PC-3 (cell line): ENCODE results near the gene CLPSL2. TPM values are rescaled to one million over a fixed set of nuclear protein-coding genes. Genes with fewer than 3 reads are reported as not detected.

Source experiments
- ATAC-seq: fragments of 200-7000 bp; cut with Tn5 transposase; 2 replicates; pipeline ENCODE4 v1.9.1; 2020; ENCODE audit warnings: mild to moderate bottlenecking, moderate library complexity
- BruUV-seq: library from RNA; stranded (reverse); fragments of 400-500 nt; replicated peaks from 2 replicates; lab custom pipeline; 2021; lab: Mats Ljungman, UMichigan
- CTCF ChIA-PET: fragments of 300-600 bp; sonication (Branson Sonifier 250); formaldehyde crosslinking; loops from one replicate; lab custom pipeline; 2022; ENCODE audit warnings: antibody characterized with exemption; lab: Charles Lee
- POLR2A ChIA-PET: fragments of 300-600 bp; sonication (Branson Sonifier 250); formaldehyde crosslinking; loops from one replicate; lab custom pipeline; 2022; ENCODE audit warnings: antibody characterized with exemption; ENCODE audit not compliant: unreplicated experiment; lab: Charles Lee
- DNase-seq: peaks from one replicate; pipeline ENCODE4 v3.0.0-alpha.2; 2015
- H2AFZ ChIP-seq: fragments of 300-600 bp; sonication (generic); 2 replicates; pipeline ENCODE4 v1.6.0; 2016; ENCODE audit warnings: antibody characterized with exemption, low read length
- H3F3A ChIP-seq: fragments of 300-600 bp; sonication (generic); one replicate; pipeline ENCODE4 v1.6.0; 2017; ENCODE audit warnings: antibody characterized with exemption, low read length, control low read depth, mild to moderate bottlenecking; ENCODE audit not compliant: unreplicated experiment
- H3K27ac ChIP-seq: fragments of 300-600 bp; sonication (generic); 2 replicates; pipeline ENCODE4 v1.5.1; 2016; ENCODE audit warnings: mild to moderate bottlenecking, low read length
- H3K27me3 ChIP-seq: fragments of 300-600 bp; sonication (generic); 2 replicates; pipeline ENCODE4 v1.6.1; 2016; ENCODE audit warnings: low read length, mixed read lengths
- H3K36me3 ChIP-seq: fragments of 300-600 bp; sonication (generic); 2 replicates; pipeline ENCODE4 v1.6.1; 2016; ENCODE audit warnings: low read depth, mixed run types, low read length, mixed read lengths
- H3K4me1 ChIP-seq: fragments of 300-600 bp; sonication (generic); 2 replicates; pipeline ENCODE4 v1.5.1; 2016; ENCODE audit warnings: low read length; ENCODE audit not compliant: insufficient read depth
- H3K4me2 ChIP-seq: fragments of 300-600 bp; sonication (generic); 2 replicates; pipeline ENCODE4 v1.6.0; 2016; ENCODE audit warnings: low read length
- H3K4me3 ChIP-seq: fragments of 300-600 bp; sonication (generic); 2 replicates; pipeline ENCODE4 v1.5.1; 2016; ENCODE audit warnings: mild to moderate bottlenecking, low read length, mixed read lengths
- H3K79me2 ChIP-seq: fragments of 300-600 bp; sonication (generic); 2 replicates; pipeline ENCODE4 v1.6.1; 2017; ENCODE audit warnings: low read length, mixed read lengths
- H3K9ac ChIP-seq: fragments of 300-600 bp; sonication (generic); 2 replicates; pipeline ENCODE4 v1.6.0; 2016; ENCODE audit warnings: mild to moderate bottlenecking, low read length
- H3K9me2 ChIP-seq: fragments of 300-600 bp; sonication (generic); replicated peaks from 2 replicates; pipeline ENCODE4 v1.6.1; 2016; ENCODE audit warnings: mixed run types, low read length, mixed read lengths
- H3K9me3 ChIP-seq: fragments of 300-600 bp; sonication (generic); 2 replicates; pipeline ENCODE4 v1.6.1; 2016; ENCODE audit warnings: low read length, mixed read lengths
- H4K20me1 ChIP-seq: fragments of 300-600 bp; sonication (generic); 2 replicates; pipeline ENCODE4 v1.6.1; 2016; ENCODE audit warnings: low read length, mixed read lengths
- CTCF ChIP-seq: fragments of 300-600 bp; sonication (generic); conservative IDR thresholded peaks from 2 replicates; pipeline ENCODE4 v1.5.1; 2017; ENCODE audit warnings: antibody characterized with exemption, low read depth, mild to moderate bottlenecking, low read length
- EZH2 ChIP-seq: fragments of 300-600 bp; sonication (generic); IDR thresholded peaks from one replicate; pipeline ENCODE4 v1.6.1; 2017; ENCODE audit warnings: antibody characterized with exemption, mild to moderate bottlenecking, low read length; ENCODE audit not compliant: unreplicated experiment
- EZH2phosphoT487 ChIP-seq: fragments of 300-600 bp; sonication (generic); IDR thresholded peaks from 2 replicates; pipeline ENCODE4 v1.6.1; 2018; ENCODE audit warnings: mild to moderate bottlenecking, antibody characterized with exemption, low read length, borderline replicate concordance
- intact Hi-C: fragments of 100-400 bp; cut with micrococcal nuclease; formaldehyde crosslinking; loops from 2 replicates; pipeline ENCODE4 v1.9.0; 2023
- total RNA-seq: library from RNA; depleted of rRNA; stranded (reverse); fragments of >200 nt; gene quantifications from 2 replicates; pipeline ENCODE4 v1.2.3, GENCODE V29; 2014

The CLPSL2 gene
- total RNA-seq, 1 experiment from 2014 or later = not detected

- Histone ChIP-seq H3K27me3 (0 out of 2 replicates have a peak, but pooled peaks cover 1% of the 10 kb centered on the region), H4K20me1 (no peaks in the 10 kb centered on the region), H3K9ac (no peak overlapping the region), H2AFZ (peak overlapping the region; percentile 49; the same call in 1 of the 2 replicates), H3K27ac (no peak overlapping the region), H3K9me3 (no peaks in the 10 kb centered on the region), H3K9me2 (no peaks in the 10 kb centered on the region), H3K4me3 (no peak overlapping the region), H3K4me1 (peaks cover 6% of the 10 kb centered on the region; the same call in 1 of the 2 replicates), H3K36me3 (no peaks in the 10 kb centered on the region), H3K79me2 (no peaks in the 10 kb centered on the region), H3F3A (no peaks in the 10 kb centered on the region), H3K4me2 (no peak overlapping the region)
- BruUV-seq = no TSS peak
- TF ChIP-seq EZH2 (no peak), CTCF (no peak), EZH2phosphoT487 (no peak)
- DNase-seq = no peak
- CTCF ChIA-PET = no interaction called here
- intact Hi-C loops = loop anchor here (10.0 kb wide), 1 partner anchor 199 kb away; no protein-coding TSS in a partner anchor
- POLR2A ChIA-PET = interaction anchor here (0.6 kb wide), 1 partner anchor 21 kb away, joined by 4 read pairs; no protein-coding TSS in a partner anchor
- no peak for ATAC-seq
These were observed 21.0 kb upstream of the CLPSL2 start for GRCh38 chr6:35755278-35755924.

GRCh38 chr6:35757456-35758123 is 18.8 kb upstream of the CLPSL2 start:
- Histone ChIP-seq H4K20me1 (no peaks in the 10 kb centered on the region), H2AFZ (no peak overlapping the region), H3F3A (no peaks in the 10 kb centered on the region), H3K79me2 (no peaks in the 10 kb centered on the region), H3K9ac (no peak overlapping the region), H3K27me3 (0 out of 2 replicates have a peak, but pooled peaks cover 4% of the 10 kb centered on the region), H3K9me3 (no peaks in the 10 kb centered on the region), H3K27ac (no peak overlapping the region), H3K4me1 (peaks cover 6% of the 10 kb centered on the region; the same call in 1 of the 2 replicates), H3K4me3 (no peak overlapping the region), H3K36me3 (no peaks in the 10 kb centered on the region), H3K9me2 (no peaks in the 10 kb centered on the region), H3K4me2 (no peak overlapping the region)
- POLR2A ChIA-PET = no interaction called here
- TF ChIP-seq CTCF (peak; percentile 47), EZH2phosphoT487 (no peak)
- CTCF ChIA-PET = no interaction called here
- BruUV-seq = no TSS peak
- DNase-seq (peak; percentile 38), ATAC-seq (no peak)
- intact Hi-C loops = loop anchor here (10.0 kb wide), 1 partner anchor 197 kb away; no protein-coding TSS in a partner anchor

DNA sequence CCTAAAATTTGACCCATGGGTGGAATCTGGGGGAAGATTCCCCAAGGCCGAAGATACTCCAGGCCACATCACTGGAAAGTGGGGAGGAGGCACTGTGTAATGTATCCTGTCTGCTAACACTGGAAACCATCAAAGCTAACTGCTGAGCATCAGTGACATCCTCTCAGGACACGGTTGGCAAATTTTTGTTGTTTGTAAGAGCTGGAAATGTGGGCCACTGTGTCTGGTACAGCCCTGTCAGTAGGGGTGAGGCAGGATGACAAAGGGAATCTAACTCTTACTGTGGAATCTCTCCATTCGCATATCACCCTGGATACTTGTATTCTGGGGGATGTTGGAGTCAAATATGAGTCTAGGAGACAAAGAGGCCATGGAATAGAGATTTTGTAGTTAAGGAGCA is 17.0 kb upstream of the CLPSL2 start:
- Histone ChIP-seq H3K27ac (no peak overlapping the region), H3F3A (no peaks in the 10 kb centered on the region), H4K20me1 (no peaks in the 10 kb centered on the region), H3K9me3 (no peaks in the 10 kb centered on the region), H3K9me2 (no peaks in the 10 kb centered on the region), H3K9ac (no peak overlapping the region), H3K4me3 (no peak overlapping the region), H3K79me2 (no peaks in the 10 kb centered on the region), H3K36me3 (no peaks in the 10 kb centered on the region), H2AFZ (no peak overlapping the region), H3K4me1 (peaks cover 6% of the 10 kb centered on the region; the same call in 1 of the 2 replicates), H3K4me2 (no peak overlapping the region), H3K27me3 (peaks cover 21% of the 10 kb centered on the region)
- intact Hi-C loops = loop anchor here (10.0 kb wide), 1 partner anchor 195 kb away; no protein-coding TSS in a partner anchor
- ChIA-PET POLR2A (no interaction called here), CTCF (no interaction called here)
- no peak for ATAC-seq
- DNase-seq = no peak
- BruUV-seq = no TSS peak
- no peak for TF ChIP-seq EZH2phosphoT487
- no peak for TF ChIP-seq EZH2
- no peak for TF ChIP-seq CTCF
